Right ventricle myocardium superior (tissue), 1 donor: ENCODE measurements around the gene ARHGEF5. TPM values are rescaled to one million over a fixed set of nuclear protein-coding genes. Genes with fewer than 3 reads are reported as not detected.
"Not testable (repeated sequence)": the region's sequence is repeated elsewhere in the genome, so short reads cannot be mapped to it uniquely, and the experiment has no call there.

ENCODE experiments used
- ATAC-seq: fragments of 200-7000 bp; cut with Tn5 transposase; one replicate; pipeline ENCODE4 v1.9.1; 2020; ENCODE audit warnings: mild to moderate bottlenecking; ENCODE audit not compliant: poor library complexity
- DNase-seq: peaks from one replicate; pipeline ENCODE4 v3.0.0-alpha.2; 2020
- intact Hi-C: fragments of 100-400 bp; cut with DNase I; formaldehyde crosslinking; loops from one replicate; pipeline ENCODE4 v1.11.2; 2022
- total RNA-seq: library from RNA; stranded (reverse); fragmentation: NEBNext Ultra II Directional; extraction: Animal tissue kit (Norgen Biotek cat#: 25700); gene quantifications from one replicate; pipeline ENCODE4 v1.2.1, GENCODE V29; 2021
- donor health status: DM: no; HTN: yes; CAD: no; lungs with severe emphysema.

ARHGEF5 gene
- total RNA-seq, 1 donor from 2014 or later = 1.6 TPM

DNA sequence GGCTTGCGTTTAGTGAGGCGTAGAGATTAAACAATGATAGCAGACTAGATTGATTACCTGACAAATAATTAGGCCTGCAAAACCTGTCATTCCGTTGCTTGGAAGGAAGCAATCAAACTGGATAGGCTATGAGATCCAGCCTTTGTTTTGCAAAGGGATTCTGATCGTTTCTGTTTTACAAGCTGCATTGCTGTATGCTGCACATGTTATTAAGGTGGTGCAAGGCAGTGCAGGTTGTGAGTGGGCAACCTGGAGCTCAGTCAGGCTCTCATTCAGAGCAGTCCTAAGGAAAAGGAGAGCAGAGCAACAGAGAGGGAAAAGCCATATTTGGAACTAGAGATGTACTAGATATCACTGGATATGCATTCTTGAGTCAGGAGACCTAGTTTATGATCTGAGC lies 55.2 kb downstream of the ARHGEF5 start:
- ATAC-seq (no peak), DNase-seq (no peak)
- intact Hi-C loops = no loop called here

DNA sequence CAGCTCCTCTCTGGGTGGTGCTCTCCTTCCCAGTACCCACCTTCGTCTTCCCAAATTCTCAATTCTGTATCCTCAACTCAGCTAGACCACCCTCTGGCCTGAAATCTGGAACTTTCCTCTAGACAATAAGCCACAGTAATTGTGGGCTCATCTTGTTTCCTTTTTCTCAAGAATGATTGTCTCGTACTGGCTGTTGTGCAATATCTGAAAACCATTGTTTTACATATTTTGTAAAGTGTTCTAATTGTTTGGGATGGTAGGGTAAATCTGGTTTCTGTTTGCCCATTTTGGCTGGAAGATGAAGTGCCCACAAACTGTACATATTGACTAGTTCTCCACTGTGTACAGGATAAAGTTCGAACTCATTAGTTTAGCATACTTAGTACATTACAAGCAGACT lies 59.6 kb downstream of the ARHGEF5 start:
- intact Hi-C loops = no loop called here
- no peak for DNase-seq
- no peak for ATAC-seq

GRCh38 chr7:144415858-144416257 lies 60.7 kb downstream of the ARHGEF5 start:
- ATAC-seq = no peak
- intact Hi-C loops = no loop called here
- no peak for DNase-seq

DNA sequence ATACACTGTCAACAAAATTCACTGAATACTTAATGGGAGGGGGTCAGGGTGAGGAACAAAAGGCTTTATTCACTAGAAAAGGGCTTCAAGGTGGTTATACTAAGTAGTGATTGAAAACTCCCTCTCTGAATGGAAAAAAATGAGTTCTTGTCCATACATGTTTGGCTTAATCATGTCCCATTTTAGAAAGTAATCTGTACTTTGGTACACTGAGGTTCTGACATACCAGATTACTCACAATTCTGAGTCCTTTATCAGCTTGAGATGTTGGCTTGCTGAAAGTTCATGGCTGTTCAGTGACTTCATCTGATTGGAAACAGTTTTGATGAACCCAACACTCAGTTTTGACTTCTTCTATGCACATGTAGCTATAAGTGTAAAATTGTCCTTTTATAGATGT lies 61.1 kb downstream of the ARHGEF5 start:
- intact Hi-C loops = no loop called here
- DNase-seq = no peak
- no peak for ATAC-seq

DNA sequence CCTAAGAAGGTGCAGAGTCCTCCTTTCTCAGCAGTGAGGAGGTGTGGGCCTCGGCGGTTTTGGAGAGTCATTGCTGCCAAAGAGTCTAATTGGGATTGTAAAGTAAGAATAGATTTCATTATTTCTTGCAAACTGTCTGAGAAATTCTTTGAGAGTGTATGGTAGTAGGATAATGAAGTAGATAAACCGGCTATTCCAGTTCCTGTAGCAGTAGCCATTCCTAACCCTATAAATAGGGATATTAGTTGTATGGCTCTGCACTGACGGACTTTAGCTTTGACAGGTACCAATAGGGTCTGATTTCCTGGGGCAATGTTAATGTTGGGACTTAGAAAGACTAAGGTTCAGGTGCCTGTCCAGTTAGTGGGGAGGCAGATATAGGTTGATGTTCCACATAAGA lies 63.7 kb downstream of the ARHGEF5 start:
- DNase-seq, intact Hi-C loops, ATAC-seq: not testable (repeated sequence)

DNA sequence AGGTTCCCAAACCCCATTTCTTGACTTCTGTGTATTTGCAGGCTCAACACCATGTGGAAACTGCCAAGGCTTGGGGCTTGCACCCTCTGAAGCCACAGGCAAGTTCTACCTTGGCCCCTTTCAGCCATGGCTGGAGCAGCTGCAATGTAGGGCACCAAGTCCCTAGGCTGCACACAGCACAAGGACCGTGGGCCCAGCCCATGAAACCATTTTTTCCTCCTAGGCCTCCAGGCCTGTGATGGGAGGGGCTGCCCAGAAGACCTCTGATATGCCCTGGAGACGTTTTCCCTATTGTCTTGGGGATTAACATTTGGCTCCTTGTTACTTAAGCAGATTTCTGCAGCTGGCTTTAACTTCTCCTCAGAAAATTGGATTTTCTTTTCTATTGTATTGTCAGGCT lies 72.3 kb downstream of the ARHGEF5 start:
- DNase-seq, intact Hi-C loops, ATAC-seq: not testable (repeated sequence)

DNA sequence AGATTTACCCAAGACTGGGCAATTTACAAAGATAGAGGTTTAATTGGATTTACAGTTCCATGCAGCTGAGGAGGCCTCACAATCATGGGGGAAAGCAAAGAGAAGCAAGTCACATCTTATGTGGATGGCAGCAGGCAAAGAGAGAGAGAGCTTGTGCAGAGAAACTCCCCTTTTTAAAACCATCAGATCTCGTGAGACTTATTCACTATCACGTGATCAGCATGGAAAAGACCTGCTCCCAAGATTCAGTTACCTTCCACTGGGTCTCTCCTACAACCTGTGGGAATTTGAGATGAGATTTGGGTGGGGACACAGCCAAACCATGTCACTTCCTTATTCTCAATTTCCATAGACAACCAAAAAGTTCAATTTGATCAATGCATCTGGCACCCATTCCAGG lies 73.2 kb downstream of the ARHGEF5 start:
- no peak for DNase-seq
- intact Hi-C loops = no loop called here
- ATAC-seq = no peak

Other genes starting within 250 kb of the ARHGEF5 start
- gene OR2A2, start 245.8 kb upstream of the ARHGEF5 start, total RNA-seq = not detected
- gene OR2A14, start 232.2 kb upstream of the ARHGEF5 start, total RNA-seq = not detected
- 0.32 TPM for gene CTAGE4, start 171.9 kb upstream of the ARHGEF5 start, total RNA-seq
- 0.67 TPM for gene ARHGEF35, start 159.6 kb upstream of the ARHGEF5 start, total RNA-seq
- not detected for gene OR2A42, start 115.8 kb upstream of the ARHGEF5 start, total RNA-seq
- gene OR2A7, start 90.6 kb upstream of the ARHGEF5 start, total RNA-seq = 0.51 TPM
- gene CTAGE8, start 86.1 kb upstream of the ARHGEF5 start, total RNA-seq = 0.32 TPM
- gene OR2A1, start 43.0 kb upstream of the ARHGEF5 start, total RNA-seq = not detected
- not detected for gene NOBOX, start 48.3 kb downstream of the ARHGEF5 start, total RNA-seq